GM12872 (cell line): ENCODE data around the gene UACA.

ENCODE experiments used
- TF ChIP-seq, protein P1 (sequence below): IDR thresholded peaks from 3 replicates; pipeline ENCODE4 v1.5.1; 2011; ENCODE audit warnings: low read depth, mild to moderate bottlenecking, low read length, moderate library complexity; ENCODE audit not compliant: insufficient read depth

UACA gene

DNA sequence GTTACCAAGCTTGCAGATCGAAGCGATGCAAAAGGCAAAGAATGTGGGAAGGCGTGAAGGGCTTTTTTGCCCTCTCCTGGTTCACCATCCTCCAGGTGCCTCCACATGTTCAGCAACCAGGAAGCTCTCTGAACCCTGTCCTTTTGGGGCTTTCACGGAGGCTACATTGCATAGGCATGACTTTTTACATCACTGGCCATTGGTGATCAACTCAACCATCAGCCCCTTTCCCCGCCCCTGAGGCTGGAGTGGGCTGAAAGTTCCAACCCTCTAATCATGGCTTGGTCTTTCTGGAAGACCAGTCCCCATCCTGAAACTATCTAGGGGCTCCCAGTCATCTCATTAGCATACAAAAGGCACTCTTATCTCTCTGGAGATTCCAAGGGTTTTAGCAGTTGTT, 52.6 kb downstream of the UACA start:
- TF ChIP-seq, protein P1, sequence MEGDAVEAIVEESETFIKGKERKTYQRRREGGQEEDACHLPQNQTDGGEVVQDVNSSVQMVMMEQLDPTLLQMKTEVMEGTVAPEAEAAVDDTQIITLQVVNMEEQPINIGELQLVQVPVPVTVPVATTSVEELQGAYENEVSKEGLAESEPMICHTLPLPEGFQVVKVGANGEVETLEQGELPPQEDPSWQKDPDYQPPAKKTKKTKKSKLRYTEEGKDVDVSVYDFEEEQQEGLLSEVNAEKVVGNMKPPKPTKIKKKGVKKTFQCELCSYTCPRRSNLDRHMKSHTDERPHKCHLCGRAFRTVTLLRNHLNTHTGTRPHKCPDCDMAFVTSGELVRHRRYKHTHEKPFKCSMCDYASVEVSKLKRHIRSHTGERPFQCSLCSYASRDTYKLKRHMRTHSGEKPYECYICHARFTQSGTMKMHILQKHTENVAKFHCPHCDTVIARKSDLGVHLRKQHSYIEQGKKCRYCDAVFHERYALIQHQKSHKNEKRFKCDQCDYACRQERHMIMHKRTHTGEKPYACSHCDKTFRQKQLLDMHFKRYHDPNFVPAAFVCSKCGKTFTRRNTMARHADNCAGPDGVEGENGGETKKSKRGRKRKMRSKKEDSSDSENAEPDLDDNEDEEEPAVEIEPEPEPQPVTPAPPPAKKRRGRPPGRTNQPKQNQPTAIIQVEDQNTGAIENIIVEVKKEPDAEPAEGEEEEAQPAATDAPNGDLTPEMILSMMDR = no peak

DNA sequence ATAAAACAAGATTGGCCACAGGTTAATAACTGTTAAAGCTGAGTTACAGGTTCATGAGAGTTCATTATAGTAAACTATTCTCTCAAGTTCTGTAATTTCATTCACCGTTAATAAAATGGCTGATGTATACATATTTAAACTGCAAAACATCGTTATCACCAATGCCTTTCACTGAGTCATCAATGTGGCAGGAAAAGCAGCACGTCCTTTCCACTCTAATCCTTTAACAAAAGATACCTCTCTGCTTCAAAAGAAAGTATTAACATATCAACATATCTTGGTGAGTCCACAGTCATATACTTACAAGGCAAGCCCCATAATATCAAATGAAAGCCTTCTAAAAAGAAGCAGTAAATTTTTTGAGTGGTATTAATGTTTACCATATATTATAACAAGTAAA, 54.5 kb downstream of the UACA start:
- TF ChIP-seq, protein P1 = no peak

DNA sequence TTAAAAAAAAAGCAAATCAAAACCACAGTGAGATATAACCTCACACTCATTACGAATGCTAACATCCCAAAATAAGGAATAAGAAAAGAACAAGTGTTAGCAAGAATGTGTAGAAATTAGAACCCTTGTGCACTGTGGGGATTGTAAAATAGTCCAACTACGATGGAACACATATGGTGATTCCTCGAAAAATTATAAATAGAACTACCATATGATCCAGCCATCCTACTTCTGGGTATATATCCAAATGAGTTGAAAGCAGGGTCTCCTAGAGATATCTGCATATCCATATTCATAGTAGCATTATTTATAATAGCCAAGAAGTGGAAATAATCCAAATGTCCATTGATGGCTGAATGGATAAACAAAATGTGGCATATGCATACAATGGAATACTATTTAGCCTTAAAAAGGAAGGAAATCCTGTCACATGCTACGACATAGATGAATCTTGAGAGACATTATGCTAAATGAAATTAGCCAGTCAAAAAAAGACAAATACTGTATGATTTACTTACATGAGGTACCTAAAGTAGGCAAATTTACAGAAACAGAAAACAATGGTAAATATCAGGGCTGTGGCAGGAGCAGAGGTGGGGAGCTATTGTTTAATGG, 55.6 kb downstream of the UACA start:
- TF ChIP-seq, protein P1 = no peak

DNA sequence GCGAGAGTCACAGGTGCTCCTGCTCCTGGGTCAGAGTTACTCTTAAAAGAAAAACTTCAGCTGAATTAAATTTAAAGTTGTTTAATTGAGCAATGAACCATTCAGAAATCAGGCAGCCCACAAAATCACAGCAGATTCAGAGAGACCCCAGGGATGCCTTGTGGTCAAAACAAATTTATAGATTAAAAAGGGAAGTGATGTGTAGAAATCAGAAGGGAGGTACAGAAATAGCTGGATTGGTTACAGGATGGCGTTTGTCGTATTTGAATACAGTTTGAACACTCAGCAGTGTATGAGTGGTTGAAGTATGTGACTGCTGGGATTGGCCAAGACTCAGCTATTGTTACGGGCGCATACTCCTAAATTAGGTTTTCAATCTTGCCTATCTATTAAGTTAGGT, 58.6 kb downstream of the UACA start:
- TF ChIP-seq, protein P1 = no peak

DNA sequence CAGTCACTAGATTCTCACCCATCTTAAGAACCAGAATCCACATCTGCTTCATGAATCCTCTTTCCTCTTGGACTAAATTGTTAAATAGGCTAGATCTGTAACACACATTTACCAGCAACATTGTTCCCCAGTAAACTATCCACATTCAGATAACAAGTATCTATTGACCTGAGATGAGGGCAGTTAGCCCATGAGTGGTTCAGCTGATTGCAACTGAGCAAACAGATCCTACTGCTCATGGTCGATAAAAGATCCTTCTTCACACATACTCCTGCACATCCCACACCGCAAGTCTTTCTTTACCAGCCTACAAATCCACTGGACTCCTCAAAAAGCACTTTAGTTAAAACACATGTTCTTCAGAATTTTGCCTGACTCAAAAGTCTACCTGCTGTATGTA, 59.2 kb downstream of the UACA start:
- TF ChIP-seq, protein P1 = no peak

DNA sequence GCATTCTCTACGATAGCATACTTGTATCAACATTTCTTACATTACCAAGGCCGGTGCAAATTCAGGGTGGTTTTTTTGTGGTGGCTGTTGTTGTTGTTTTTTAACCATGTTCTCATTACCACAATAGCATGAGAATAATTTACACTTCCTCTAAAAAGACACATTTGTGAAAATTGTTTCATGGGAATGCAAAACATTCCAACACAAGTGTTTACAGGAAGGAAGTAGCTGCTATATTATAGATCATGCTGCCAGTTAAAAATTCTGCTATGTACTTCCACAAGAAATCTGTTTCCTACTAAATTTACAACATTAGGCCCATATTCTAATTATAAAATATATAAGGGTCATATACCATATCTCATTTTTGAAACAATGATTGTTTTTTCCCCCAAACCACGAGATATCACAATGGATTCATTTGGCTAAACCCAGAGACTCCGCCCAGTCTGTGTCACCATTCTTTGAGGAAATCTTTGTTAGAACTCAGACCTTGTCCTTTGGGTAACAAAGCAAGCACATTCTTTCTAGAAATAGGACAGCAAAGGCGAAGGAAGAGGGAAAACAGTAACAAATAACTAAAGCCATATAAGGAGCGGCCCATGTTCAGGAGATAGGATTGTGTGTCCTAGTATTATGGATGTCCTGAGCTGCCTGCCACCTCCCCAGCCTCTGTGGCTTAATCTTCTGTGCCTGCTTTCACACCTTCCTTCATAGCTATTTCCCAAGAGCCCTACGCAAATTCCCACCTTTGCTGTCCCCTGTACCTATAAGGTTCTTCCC, 60.1 kb downstream of the UACA start:
- TF ChIP-seq, protein P1 = no peak

DNA sequence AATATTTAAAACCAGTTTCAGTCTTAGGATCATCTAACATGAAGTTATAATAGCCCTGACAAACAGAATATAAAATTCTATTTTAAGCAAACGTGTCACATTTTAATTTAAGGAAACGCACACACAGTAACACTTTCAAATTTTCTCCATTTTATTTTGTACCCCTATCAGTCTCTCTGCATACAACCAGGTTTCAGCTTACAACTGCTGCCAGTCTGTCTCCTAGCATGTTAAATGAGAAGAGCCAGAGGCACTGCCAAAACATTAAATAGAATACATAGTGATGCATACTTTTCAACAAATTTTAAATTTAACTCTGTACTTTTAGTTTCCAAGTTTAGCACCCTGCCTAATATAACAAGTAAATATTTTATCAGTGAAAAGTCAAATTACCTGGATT, 60.8 kb downstream of the UACA start:
- TF ChIP-seq, protein P1 = no peak
